ENCODE measurements around the gene EFL1.
"Not testable (repeated sequence)": the region's sequence is repeated elsewhere in the genome, so short reads cannot be mapped to it uniquely, and the experiment has no call there.

The EFL1 gene

GRCh38 chr15:82195818-82196217 lies 66.7 kb downstream of the EFL1 start:
- DNase-seq = not testable (repeated sequence)

DNA sequence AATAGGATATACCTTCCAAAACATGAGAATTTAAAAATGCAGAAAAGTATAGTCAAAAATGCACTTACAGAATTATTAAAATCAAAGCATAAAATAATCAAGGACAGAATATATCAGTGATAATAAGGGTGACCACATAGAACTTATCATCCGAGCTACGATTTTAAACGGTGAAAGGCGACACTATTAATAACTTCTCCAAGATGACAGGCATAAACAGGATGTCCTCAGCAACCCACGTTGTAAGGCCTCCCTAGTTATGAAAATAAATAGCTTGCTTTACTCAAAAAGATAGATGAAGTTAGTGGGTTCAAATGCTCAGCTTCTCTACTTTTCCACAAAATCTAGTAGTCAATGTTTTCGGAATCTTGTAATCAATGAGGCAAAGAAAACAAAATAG lies 68.0 kb downstream of the EFL1 start:
- DNase-seq = not testable (repeated sequence)

DNA sequence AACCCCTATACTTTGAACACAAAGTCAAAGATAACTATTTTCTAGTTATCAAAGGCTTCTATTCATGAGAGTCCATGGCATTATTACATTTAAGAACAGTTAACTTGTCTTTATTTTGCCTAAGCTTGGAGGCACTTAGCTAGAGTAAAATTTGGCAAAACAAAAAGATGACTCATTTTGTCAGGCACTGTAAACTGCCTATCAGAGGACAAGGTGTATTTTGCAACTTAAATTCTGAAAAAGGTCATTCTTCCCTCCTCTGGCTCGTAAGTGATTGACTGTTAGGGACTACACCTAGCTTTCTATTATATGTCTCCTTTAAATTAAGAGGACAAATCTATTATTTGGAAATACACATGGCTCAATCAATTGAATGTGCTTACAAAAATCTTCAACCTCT lies 69.1 kb downstream of the EFL1 start:
- not testable (repeated sequence) for DNase-seq

- DNase-seq = not testable (repeated sequence)
Observed at GRCh38 chr15:82192394-82192793, 70.1 kb downstream of the EFL1 start.

- DNase-seq = no peak
Observed at GRCh38 chr15:82186719-82187406, 75.7 kb downstream of the EFL1 start.

DNA sequence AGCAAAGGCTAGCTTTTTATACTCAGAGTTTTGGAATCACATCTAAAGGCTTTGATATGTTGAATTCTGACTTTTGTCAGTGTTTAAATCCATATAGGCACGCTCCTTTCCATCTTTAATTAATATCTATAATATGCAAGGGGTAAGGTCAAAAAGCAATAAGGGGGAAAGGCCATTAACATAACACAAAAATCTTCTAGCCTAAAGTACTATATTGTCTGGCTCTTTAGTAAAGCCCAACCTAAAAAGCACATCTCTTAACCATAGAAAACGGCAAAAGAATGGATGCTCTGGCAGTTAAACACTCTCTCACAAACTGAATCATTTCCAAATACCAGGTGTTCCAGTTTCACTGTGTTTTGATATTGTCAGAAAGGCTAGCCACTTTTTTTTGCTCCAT lies 76.4 kb downstream of the EFL1 start:
- DNase-seq = no peak

- DNase-seq = no peak
Observed at GRCh38 chr15:82184776-82185175, 77.8 kb downstream of the EFL1 start.

DNA sequence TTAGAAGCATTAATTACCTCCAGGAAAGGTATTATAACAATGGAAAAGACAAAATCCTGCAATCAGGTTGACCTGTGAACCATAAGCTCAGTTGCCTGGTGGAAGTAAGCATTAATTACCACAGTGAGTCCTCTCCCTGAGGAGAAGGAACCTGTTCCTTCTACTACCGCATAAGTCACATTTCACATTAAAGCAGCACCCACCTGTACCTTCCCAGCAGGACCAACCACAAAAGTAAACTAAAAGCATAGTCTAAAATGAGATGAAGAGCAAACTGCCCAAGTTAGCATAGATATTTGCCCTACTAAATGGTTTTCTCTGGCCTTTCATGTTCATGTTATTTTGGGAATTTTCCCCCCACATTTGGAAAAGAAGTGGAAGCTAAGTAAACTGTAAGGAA lies 78.2 kb downstream of the EFL1 start:
- no peak for DNase-seq

DNA sequence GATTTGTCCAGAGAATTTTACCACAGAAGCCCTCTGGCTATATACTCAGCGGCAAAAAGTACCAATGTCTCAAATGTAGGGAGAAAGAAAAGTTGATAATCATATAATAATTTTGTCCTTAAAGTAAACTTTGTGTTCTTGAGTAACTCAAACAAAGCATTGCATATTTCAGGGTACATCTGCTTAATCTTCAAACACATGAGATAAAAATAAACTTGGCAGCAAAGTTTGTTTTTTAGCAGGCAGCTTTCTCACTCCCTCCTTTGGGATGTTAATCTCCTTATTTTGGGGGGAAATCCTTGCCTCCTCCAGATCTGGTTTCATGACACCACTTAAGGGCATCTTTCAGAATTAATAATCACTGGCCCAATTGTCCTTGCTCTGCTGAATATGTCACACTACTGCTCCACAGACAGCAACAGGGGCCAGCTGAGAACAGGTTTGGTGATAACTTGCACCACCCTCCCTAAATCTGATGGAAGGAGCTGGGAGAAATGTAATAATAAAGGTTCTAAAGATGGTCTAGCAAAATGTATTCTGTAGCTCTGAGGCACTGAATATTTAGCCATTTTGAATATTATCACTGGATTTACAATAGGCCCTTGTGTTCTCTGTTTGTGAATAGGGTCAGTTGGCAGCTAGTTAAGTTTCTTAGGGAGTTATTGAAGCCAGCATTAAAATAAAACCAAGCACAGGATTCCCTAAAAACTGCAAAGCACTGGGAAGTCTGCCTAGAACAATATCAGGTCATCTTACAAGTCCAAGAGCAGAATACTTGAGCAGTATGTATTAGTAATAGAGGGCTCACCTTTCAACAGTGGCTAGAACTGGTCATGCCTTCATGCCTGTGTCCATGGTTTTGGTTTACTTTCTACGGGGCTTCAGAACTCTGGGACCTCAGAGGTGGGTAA lies 79.2 kb downstream of the EFL1 start:
- DNase-seq = no peak

DNA sequence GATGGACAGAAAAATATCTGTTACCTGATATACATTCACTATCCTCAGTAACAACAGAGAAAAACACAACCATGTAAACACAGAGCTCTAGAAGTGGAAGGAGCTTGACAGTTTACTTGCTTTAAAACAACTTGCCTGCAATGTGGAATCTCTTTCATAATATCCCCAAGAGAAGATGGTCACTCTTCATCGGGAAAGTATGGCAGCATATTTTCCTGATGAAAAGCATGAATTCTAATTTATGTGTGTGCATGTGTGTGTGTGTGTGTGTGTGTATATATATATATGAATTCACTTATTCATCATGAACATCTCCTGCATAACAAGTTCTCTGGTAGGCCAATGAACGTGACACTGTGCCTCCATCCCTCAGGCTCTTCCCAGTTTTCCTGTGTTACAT lies 81.2 kb downstream of the EFL1 start:
- DNase-seq = no peak

DNA sequence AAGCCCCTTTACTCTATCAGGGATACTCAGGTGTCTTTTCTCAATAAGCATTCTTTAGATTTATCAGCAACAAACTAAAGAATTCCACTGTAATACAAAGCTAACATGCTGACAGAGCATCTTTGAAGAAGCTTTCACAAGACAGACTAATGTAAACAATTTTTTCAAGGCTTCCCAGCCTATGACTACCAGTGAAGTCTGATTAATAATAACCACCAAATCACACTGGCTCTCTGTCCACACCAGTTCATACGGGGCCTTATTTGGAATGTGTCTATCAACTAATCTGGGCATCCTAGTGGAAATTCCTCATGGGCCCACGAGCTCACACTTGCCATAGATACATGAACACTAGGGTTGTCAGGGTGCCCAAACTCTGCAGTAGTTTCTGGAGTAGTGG lies 84.5 kb downstream of the EFL1 start:
- DNase-seq = no peak

GRCh38 chr15:82177291-82178010 lies 85.1 kb downstream of the EFL1 start:
- no peak for DNase-seq

GRCh38 chr15:82176542-82176941 lies 86.0 kb downstream of the EFL1 start:
- DNase-seq = no peak

GRCh38 chr15:82174471-82175235 lies 87.9 kb downstream of the EFL1 start:
- DNase-seq = no peak

DNA sequence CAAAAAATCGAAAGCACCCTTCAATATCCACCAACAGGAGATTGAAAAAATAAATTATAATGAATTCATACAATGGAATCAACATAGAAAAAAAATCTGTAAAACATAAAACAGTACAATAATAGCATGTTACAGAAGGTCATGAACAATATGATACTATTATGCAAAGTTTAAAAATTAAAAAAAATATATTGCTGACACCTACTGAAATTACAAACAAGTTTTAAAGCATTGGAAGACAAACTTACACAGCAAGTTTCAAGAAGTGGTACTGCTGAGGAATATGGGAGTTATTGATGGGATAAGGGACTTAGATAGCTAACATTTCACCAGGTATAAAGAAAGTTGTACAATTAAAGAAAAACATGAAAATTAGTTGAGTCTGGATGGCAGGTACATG lies 89.4 kb downstream of the EFL1 start:
- DNase-seq = no peak

DNA sequence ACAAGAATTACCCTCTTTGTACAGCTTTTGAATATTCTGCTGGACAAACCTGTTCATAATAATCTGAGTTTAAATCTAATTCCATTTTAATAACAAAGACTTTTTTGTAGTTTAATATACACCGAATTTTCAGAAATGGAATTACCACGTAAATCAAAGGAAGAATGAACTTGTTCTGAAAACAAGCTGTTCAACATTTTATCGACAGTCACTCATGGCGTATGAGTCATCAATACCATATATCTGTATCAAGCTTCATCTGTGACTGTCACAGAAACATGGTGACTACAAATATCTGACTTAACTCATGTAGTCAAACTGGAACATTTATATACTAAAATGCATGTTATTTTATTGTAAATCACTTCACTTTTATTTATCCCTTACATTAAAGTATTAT lies 90.0 kb downstream of the EFL1 start:
- DNase-seq = no peak

DNA sequence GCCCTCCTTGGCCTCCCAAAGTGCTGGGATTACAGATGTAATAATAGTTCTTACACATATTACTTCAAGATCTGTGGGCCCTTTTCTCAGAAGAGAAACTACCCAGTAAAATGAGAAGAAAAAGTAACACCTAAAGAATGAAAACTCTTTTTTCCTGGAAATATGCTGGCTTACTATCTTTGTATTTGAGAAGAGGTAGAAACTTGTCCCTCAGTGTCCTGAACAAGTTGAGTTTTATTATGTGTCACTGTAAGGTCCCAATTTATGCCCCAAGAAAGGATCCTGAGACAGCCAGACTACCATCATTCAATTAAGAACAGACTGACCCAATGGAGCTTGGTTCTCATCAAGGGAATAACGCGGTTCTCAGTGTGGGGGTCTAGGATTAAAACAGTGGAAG lies 93.8 kb downstream of the EFL1 start:
- DNase-seq = no peak

GRCh38 chr15:82168296-82168695 lies 94.2 kb downstream of the EFL1 start:
- DNase-seq = no peak

GRCh38 chr15:82165948-82166376 lies 96.6 kb downstream of the EFL1 start:
- DNase-seq = no peak

DNA sequence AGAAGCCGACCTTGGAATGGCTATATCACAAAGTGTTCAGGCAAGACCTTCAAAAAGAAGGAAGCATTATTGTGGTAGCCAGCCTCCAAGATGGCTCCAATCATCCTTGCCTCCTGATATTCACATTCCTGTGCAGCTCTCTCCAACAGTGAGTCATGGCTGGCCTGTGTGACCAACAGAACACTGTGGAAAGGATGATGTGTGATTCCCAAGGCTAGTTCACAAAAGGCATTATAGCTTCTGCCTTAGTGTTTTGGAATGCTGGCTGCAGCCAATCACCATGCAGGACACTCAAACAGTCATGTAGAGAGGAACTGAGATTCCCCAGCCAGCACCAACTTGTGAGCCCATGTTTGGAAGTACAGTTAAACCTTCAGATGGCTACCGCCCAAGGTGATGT lies 102.6 kb downstream of the EFL1 start:
- DNase-seq = no peak

GRCh38 chr15:82158811-82159210 lies 103.7 kb downstream of the EFL1 start:
- DNase-seq = no peak

GRCh38 chr15:82150645-82151044 lies 111.9 kb downstream of the EFL1 start:
- DNase-seq = no peak

- DNase-seq = no peak
Observed at GRCh38 chr15:82146990-82147461, 115.5 kb downstream of the EFL1 start.

All from effector CD4-positive, alpha-beta T cell (primary cell).